ENCODE data around the gene BCLAF3.

BCLAF3 gene

GRCh38 chrX:19968276-19968675 lies 22.6 kb downstream of the BCLAF3 start:
- in situ Hi-C loops (cut with MboI; ENCODE audit: low sequenced_read_pairs): no loop called here

DNA sequence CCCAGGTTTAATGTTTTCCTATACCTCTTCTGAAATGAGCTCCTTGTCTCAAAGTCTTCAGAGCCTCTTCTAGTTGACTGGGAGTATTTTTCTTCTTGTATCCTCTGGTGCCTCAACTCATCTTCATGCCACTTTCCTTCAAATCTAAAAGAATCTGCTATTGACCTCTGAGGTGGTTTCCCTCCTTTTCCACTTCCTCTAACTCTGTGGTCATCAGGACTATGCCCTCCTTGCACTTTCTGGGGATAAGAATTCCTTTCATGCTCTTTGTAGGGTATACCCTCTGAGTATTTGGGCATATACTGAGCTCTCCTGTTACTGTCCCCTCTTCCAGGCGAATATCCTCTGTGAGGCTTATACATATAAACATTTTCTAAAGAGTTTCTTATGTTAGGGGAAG lies 24.8 kb downstream of the BCLAF3 start:
- in situ Hi-C loops (cut with MboI; ENCODE audit: low sequenced_read_pairs): no loop called here

DNA sequence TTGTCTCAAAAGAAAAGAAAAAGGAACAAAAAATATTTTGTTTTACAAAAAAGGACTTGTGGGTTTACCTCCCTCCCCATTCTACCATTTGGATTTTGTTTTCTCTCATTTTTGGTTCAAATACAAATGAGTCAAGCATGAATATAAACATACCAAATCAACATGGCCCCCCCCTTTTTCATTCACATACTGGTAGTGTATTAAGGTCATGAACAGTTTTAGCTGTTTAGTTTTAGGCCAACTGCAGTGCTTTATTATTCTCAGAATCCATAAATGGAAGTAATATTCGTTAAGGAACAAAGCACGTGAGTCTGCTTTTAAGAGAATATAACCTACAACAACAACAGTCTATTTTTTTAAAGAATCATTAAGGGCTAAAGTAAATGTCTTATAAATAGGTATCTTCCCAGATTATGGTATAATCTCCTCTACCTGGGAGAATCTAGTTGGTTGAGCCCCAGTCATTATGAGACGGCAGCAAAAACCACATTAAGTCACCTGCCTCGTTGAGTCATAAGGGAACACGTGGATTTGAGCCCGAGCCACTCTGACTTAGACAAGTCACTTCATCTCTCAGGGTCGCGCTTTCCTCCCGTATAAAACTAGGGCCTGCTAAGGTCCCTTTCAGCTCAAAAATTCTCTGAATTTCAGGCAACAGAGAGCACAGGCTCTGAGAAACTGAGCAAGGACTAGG lies 26.7 kb downstream of the BCLAF3 start:
- in situ Hi-C loops (cut with MboI; ENCODE audit: low sequenced_read_pairs): no loop called here

- in situ Hi-C loops (cut with MboI; ENCODE audit: low sequenced_read_pairs): no loop called here
These were observed 29.9 kb downstream of the BCLAF3 start for GRCh38 chrX:19960913-19961312.

- in situ Hi-C loops (cut with MboI; ENCODE audit: low sequenced_read_pairs): no loop called here
These were observed 32.0 kb downstream of the BCLAF3 start for GRCh38 chrX:19958552-19959486.

DNA sequence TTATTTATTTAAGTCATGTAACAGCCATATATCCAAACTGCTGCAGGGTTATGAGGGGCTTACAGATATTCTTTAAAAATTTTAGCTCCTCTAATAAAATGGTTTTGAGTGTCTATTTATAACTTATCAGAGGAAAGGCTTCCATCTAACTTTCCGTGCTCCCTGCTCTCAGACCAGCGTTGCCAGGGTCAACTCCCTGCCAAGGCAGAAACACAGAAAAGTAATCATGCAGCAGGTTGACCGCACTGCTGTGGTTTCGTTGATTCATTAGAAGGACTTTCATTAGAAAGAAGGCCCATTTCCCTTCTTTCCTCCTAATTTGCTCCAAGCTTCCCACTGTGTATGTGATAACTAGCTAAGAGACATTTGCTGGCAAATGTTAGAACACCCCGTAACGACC lies 33.9 kb downstream of the BCLAF3 start:
- in situ Hi-C loops (cut with MboI; ENCODE audit: low sequenced_read_pairs): no loop called here

DNA sequence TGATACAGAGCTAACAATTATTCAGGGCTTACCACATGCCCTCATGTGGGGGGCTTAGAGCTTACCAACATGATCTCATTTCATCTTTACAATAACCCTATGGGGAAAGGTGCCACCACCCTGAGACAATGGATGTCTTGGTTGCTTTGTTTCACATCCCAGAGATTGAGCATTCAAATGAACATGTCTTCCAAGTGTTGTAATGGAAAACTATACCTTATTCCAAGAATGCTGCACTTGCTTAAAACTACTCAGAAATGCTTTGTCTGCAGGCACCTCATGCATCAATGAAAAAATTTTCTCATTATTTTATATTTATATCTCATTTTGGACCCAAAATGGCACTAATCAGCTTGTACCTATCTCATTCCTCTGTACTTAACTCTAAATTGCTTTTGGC lies 34.6 kb downstream of the BCLAF3 start:
- in situ Hi-C loops (cut with MboI; ENCODE audit: low sequenced_read_pairs): no loop called here

GRCh38 chrX:19955306-19955705 lies 35.6 kb downstream of the BCLAF3 start:
- in situ Hi-C loops (cut with MboI; ENCODE audit: low sequenced_read_pairs): no loop called here

- in situ Hi-C loops (cut with MboI; ENCODE audit: low sequenced_read_pairs): no loop called here
These were observed 36.3 kb downstream of the BCLAF3 start for GRCh38 chrX:19954335-19955096.

DNA sequence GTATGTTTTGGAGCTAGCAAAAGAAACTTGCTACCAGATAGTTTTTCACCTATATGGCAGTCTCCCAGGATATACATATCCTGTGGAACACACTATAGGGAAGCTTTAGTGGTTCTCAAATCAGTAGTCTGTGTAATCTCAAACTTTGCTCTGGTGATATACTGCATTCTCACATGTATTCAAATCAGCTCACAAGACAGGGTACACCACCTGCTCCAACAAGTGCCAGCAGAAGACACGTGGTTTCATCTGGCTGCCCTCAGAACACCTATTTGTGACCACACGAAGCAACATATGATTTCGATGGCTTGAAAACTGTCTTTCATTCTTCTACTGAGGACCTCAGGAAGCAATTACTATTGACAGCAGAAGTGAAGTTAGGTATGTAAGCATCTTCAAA lies 37.7 kb downstream of the BCLAF3 start:
- in situ Hi-C loops (cut with MboI; ENCODE audit: low sequenced_read_pairs): no loop called here

DNA sequence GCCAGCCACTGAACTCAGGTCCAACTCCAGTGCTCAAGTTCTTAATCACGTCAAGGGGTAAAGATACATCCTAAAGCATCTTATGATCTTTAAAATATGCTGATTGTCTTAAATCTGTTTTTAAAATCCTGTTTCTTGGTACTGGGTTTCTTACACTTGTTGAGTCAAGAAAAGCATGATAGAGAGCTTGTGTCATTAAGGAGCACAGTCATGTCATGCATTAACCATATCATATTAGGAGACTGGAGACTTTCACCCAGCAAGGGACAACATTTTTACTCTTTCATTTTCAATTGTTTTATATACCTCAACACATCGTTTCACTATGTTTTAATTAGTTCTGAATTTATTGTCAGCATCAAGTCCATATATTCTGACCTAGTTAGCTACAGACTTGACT lies 41.5 kb downstream of the BCLAF3 start:
- in situ Hi-C loops (cut with MboI; ENCODE audit: low sequenced_read_pairs): no loop called here

DNA sequence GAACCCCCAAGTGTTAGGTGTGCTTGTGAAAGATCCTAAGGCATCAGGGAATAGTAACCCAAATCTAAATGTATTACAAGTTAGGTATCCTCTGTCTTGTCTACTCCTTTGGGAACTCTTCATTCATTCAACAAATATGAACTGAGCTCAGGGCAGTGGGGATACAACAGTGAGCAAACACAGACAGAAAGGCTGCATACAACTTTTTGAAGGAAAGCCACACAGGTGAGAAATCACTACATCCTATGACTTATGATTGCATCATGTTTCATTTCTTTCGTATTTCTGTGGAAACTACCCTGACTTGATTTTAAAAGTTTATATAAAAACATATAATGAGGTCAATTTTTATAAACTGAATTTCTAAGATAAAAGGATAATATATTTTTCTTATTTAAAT lies 43.2 kb downstream of the BCLAF3 start:
- in situ Hi-C loops (cut with MboI; ENCODE audit: low sequenced_read_pairs): no loop called here
